ENCODE measurements around the gene LYZL1.
"Not testable (repeated sequence)": the region's sequence is repeated elsewhere in the genome, so short reads cannot be mapped to it uniquely, and the experiment has no call there.

Gene LYZL1

DNA sequence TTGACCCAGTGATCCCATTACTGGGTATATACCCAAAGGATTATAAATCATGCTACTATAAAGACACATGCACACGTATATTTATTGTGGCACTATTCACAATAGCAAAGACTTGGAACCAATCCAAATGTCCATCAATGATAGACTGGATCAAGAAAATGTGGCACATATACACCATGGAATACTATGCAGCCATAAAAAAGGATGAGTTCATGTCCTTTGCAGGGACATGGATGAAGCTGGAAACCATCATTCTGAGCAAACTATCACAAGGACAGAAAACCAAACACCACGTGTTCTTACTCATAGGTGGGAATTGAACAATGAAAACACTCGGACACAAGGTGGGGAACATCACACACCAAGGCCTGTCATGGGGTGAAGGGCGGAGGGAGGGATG, 48.7 kb downstream of the LYZL1 start:
- DNase-seq, result not testable (repeated sequence)

DNA sequence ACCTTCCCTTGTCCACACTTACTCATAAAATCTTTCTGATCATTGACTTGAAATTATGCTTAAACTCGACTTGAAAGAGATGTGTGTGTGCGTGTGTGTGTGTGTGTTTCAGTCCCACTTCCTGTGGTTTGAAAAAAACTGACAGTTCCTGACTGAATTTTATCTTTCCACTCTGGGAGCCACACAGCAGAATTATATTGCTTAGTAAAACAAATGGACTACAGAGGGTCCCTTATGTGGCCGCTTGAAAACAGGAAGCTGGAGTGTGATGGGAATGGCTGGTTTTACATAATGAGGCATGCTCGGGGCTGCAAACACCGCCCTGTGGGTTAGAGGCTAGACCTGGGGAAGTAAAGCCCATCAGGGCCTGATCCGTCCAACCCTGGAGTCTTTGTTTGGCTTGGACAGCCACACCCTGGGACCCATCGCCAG, 54.8 kb downstream of the LYZL1 start:
- DNase-seq, result no peak

DNA sequence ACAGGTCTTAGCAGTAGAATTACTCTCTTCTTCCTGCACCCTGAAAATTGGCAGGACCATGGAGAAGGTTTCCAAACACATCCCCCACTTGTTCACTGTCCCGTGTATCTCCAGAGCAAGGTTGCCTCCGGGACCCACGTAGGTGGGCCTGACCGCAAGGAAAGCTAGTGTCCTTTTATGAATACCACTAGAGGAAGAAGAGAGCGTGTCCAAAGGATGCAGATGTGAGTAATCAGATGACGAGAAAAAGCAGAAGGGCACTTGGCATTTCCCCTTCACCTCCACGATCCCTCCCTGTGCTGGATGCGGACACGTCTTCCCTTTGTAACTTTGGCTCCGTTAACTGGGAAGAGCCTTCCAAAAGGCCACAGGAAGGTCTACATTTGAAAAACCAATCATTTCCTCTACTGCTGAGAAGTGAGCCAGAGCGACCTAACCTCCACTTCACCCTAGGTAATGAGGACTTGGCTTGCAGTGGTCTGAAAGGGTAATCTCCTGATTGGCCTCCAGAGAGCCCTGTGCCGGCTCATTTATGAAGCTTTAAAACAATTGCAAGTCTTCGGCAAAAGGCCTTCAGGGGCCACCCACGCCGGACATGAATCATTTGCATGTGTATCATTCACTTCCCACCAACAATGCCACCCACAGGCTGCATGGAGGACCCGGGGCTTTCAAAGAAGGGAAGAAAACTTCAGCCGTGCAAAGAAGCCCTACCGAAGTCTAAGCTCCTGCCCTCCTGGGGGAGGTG, 55.4 kb downstream of the LYZL1 start:
- DNase-seq, result no peak

DNA sequence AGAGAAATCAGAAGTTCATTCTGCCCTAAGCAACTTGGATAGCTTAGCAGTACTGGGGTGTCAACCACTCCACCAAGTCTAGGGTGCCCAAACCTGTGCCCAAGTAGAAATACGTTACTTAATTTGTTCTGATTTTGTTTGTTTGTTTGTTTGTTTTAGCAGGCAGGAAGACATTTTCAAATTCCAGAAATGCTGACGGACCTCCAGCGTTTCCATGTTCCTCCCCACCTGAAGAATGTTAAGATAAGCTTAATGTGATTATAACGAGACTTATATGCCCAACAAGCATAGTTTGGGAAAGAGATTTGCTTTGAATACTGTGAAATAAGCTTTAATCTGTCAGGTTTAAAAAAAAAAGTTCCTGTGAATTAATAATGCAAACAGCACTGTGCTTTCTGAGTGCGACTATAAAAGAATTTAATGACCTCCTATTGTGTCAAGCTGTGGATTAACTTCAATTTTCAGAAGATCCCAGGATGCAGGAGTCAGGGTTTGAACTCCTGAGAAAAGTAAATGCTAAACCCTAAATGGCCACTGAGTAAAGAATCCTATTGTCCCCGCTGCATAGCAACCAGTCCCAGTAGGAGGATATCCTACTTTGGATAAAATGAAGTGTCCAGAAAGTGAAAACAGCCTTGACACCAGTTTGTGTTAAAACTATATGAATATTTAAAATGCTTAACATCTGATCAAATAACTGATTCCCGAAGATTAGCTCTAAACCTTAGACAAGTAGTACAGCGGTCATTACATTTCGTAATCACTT, 56.5 kb downstream of the LYZL1 start:
- DNase-seq, result no peak

DNA sequence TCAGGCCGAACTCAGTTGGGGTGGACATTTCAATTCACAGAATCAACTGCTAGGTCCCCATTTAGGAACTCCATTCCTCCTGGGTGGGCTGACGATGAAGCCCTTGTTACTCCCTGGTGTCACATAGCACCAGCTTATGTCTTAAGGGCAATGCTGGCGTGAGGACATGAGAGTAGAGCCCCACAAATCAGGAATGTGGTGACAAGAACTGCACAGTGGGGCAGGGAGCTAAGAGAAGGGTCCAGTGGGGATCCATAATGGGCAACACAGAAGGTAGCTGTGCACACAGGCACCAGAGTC, 57.0 kb downstream of the LYZL1 start:
- DNase-seq, result no peak

DNA sequence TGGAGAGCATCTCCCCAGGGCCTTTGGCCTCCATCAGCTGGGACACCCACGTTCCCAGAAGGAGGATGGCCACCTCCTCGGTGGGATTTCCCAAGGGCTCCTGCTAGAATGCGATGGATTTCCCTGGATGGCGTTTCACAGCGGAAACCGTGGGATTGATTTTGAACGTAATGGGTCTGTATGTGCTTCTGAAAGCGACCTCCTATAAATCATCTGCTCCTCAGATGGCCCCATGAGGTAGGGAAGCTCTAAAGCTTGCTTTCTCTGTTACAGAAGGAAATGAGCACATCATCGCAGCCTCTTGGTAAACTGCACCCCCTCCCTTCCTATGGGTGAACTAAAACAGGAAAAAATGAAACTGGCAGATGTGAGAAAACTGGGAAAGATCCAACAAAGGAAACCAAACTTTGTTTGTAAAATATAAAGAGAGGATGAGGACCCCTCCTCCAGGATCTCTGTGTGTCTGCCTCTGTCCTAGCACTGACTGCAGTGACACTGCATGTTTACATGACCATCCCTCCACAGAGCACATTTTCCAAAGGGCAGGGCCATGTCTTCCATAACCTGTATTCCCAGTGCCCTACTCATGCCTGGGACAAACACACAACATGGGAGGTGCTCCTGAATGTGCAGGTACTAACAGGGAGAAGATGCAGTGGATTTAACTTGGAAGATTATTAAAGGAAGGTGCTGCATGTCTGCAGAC, 57.6 kb downstream of the LYZL1 start:
- DNase-seq, result no peak

DNA sequence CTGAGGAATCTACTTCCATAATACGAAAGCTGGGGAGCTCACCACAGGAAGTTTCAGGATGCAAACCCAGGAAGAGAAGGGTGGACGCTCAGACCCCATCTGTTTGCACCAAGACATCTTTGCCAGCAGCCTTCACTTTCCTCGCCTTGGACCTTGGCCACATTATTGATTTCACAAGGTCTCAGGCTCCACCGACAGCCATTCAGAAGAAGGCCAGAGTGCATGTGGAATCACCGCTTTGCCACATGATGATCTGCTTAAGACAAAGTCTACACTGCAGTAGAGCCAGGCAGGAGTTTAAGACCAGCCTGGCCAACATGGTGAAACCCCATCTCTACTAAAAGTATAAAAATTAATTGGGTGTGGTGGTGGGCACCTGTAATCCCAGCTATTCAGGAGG, 60.0 kb downstream of the LYZL1 start:
- no peak for DNase-seq

DNA sequence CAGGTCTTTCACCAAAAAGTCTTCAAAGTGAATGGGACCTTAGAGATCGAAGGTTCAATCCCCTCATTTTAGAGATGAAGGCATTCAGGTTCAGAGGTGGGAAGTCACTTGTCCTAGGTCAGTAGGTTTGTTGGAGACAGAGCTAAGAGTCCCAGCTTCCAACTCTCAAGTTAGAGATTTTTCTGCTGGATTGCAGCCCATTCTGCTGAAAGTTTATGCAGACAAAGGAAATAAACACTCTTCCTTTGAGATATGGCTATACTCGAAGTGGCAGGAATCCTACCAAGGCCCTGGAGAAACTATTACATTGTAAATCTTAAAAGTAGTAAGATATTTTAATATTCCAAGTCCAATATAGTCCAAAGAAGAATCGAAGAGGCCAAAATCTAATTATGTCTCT, 64.4 kb downstream of the LYZL1 start:
- no peak for DNase-seq

DNA sequence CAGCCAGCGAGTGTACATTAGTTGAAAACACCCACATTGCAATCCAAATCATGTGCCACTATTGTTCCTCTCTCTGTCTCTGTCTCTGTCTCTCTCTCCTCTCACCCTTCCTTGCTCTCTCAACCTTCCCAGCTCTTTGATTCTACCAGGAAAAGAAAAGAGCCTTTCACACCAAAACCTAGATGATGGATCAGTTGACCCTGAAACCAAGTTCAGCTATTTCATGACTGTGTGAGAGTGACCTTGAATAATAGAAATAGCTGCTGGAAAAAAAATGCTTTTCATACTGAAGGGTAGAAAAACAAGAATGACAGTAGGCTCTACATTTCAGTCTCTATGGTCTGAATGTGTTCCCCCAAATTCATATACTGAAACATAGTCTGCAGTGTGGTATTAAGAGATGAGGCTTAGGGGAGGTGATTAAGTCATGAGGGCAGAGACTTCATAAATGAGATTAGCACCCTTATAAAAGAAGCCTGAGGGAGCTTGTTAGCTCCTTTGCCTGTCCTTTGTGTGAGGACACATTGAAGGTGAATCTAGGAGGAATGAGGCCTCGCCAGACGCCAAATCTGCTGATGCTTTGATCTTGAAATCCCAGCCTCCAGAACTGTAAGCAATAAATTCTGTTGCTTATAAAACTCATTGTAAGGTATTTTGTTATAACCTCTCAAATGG, 65.2 kb downstream of the LYZL1 start:
- no peak for DNase-seq

DNA sequence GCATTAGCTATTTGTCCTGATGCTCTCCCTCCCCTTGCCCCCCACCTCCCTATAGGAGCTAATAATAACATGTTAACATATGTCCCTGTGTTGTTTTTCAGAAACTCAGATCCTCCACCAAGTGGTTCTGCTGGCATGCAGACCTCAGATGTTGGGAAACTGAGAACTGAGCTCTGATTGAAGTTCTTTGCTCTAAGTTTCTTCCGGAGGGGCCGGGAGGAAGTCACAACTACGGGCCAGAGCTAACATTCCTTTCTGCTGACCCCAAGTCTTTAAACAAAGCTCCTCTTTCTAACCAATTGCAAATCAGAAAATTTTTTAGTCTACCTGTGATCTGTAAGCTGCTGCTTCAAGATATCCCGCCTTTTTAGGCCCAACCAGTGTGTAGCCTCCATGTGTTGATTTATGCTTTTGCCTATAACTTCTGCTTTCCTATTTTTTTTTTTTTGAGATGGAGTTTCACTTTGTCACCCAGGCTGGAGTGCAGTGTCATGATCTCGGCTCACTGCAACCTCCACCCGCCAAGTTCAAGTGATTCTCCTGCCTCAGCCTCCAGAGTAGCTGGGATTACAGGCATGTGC, 66.6 kb downstream of the LYZL1 start:
- DNase-seq, result no peak

DNA sequence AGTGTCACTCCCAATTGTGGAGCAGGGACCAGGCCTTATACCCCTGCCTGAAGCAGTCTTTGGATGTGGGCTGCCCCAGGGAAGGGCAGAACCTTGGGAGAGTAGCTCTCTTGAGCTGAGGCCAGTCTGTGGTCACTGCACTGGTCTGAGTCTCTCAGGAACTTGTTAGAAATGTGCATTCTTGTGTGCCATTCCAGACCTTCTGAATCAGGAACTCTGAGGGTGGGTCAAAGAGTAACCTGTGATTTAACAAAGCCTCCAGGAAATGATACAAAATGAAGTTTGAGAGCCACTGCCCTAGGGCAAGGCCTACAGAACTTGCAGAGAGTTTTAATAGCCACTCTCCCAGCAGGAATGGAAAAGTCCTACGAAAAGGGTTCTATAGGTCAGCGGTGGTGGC, 68.1 kb downstream of the LYZL1 start:
- no peak for DNase-seq

DNA sequence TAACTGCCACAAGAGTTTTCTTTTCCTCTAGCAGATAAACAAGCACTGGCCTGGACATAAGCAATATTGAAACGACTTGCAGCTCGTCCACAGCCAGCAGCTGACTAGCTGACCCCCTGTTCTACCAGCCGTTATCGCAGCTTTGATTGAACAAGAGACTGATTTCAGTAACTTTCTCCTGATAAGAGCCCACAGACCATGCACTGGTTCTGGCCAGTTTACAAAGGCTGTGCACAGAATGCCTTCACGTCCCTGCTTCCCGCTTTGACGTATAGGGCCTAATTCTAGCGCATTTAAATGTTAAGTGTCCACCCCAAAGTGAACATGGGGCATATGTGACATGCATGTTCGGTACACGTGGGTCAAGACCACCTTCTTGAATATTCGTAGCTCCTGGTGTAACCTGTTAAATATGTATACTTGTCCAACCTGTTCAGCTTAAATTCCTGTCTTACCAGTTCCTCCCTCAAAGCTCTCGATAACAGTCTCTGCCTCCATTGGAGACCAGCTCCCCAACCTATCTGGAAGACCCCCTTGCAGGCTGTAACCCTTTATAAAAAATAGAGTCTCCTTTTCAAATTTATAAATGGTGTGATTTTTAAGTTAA, 69.2 kb downstream of the LYZL1 start:
- no peak for DNase-seq

DNA sequence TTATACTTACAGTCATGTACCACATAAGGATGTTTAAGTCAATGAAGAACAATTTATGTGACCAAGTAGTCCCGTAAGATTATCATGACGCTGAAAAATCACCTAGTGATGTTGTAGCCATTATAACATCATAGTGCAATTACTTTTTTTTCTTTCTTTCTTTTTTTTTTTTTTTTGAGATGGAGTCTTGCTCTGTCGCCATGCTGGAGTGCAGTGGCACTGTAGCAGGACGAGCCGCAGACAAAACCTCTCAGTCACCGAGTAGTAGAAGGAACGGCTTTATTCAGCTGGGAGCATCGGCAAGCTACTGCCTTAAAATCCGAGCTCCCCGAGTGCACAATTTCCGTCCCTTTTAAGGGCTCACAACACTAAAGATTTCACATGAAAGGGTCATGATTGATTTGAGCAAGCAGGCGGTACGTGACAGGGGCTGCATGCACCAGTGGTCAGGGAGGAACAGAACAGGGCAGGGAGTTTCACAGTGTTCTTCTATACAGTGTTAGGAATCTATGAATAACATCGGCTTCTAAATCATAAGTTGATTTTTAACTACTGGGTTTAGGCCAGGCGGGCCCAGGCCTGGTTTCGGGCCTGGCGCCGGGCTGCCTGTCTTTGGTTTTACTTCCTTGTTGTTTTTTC, 71.5 kb downstream of the LYZL1 start:
- DNase-seq, result not testable (repeated sequence)

Measured in COR-L47 (cell line).